Activated T-cell treated with anti-CD3 and anti-CD28 coated beads, Interleukin-2, amount 50 U/mL, for 48 hours (primary cell): ENCODE results near the gene ZNF76.
A peak's percentile ranks its signal among the peaks of the same experiment; 100 is the strongest.
"Not testable (repeated sequence)": the region's sequence is repeated elsewhere in the genome, so short reads cannot be mapped to it uniquely, and the experiment has no call there.

Experiments
- DNase-seq, 2 experiments: peaks; one replicate each; pipeline ENCODE4 v3.0.0-alpha.2; 2020

Gene ZNF76

GRCh38 chr6:35302604-35303241 lies 43.2 kb downstream of the ZNF76 start:
- peak; percentile 91 to 92 for DNase-seq

DNA sequence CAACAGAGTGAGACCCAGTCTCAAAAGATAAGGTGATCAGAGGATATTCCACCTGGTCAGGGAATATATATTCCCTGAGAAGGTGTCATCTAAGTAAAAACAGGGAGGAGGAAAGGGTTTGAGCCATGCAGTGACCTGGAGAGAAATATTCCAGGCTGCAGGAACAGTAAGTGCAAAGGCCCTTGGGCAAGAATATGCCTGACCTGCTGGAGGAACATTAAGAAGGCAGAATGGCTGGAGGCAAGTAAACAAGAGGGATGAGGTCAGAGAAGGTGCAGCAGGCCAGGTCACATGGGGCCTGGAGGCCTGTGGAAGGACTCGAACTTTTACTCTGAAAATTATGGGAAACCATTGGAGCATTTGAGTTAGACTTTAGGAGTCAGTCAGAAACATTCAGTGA lies 44.8 kb downstream of the ZNF76 start:
- no peak for DNase-seq

DNA sequence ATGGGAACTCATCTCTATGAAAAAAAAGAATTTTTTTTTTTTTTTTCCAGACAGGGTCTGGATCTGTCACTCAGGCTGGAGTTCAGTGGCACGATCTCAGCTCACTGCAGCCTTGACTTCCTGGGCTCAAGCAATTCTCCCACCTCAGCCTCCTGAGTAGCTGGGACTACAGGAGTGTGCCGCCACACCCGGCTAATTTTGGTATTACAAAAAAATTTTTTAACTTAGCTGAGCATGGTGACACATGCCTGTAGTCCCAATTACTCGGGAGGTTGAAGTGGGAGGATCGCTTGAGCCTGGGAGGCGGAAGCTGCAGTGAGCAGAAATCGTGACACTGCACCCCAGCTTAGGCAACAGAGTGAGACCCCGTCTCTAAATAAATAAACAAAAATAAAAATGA lies 45.6 kb downstream of the ZNF76 start:
- DNase-seq: peak in 1 of 2 experiments; percentile 49

DNA sequence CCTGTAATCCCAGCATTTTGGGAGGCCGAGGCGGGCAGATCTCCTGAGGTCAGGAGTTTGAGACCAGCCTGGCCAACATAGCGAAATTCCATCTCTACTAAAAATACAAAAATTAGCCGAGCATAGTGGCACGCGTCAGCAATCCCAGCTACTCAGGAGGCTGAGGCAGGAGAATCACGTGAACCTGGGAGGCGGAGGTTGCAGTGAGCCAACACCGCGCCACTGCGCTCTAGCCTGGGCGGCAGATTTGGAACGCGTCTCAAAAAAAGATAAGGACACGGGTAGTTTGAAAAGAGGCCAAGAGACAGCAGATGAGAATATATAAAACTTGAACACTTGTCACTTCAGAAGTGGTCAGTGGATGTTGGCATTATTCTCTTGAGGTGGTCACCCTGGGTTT lies 47.6 kb downstream of the ZNF76 start:
- not testable (repeated sequence) for DNase-seq

DNA sequence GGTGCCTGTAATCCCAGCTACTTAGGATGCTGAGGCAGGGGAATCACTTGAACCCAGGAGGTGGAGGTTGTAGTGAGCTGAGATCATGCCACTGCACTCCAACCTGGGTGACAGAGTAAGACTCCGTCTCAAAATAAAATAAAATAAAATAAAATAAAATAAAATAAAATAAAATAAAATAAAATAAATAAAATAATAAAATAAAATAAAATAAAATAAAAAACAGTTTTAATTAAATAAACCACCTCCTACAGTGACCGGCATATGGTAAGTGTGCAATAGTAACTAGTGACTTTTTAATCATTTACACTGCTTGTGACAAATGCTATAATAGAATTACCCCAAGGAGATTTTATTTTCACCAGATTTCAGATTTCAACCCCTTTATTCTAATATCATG lies 49.0 kb downstream of the ZNF76 start:
- not testable (repeated sequence) for DNase-seq

GRCh38 chr6:35309611-35310264 lies 50.2 kb downstream of the ZNF76 start:
- DNase-seq: peak in 1 of 2 experiments; percentile 17

DNA sequence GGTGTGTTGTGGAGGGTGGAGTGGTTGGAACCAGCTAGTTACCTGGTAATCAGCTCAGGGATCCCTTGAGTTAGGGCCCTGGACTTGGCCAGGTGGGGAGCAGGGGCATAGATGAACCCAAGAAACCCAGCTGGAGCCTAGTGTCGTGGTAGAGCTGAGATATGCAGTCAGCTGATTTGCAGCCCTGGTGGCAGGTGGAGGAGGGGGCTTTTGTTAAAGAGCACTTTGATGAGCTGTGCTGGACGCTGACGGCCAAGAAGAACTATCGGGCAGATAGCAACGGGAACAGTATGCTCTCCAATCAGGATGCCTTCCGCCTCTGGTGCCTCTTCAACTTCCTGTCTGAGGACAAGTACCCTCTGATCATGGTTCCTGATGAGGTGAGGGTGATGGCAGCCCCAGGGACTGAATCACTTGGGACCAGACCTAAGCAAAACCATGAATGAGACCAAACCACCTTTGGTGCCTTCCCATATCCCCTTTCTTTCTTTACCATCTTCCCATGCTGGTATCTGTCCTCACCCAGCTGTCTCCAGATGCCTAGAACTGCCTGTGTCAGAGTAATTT lies 50.8 kb downstream of the ZNF76 start:
- peak; percentile 50 to 51 for DNase-seq

- peak; percentile 69 to 72 for DNase-seq
These were observed 52.0 kb downstream of the ZNF76 start for GRCh38 chr6:35311390-35312075.

DNA sequence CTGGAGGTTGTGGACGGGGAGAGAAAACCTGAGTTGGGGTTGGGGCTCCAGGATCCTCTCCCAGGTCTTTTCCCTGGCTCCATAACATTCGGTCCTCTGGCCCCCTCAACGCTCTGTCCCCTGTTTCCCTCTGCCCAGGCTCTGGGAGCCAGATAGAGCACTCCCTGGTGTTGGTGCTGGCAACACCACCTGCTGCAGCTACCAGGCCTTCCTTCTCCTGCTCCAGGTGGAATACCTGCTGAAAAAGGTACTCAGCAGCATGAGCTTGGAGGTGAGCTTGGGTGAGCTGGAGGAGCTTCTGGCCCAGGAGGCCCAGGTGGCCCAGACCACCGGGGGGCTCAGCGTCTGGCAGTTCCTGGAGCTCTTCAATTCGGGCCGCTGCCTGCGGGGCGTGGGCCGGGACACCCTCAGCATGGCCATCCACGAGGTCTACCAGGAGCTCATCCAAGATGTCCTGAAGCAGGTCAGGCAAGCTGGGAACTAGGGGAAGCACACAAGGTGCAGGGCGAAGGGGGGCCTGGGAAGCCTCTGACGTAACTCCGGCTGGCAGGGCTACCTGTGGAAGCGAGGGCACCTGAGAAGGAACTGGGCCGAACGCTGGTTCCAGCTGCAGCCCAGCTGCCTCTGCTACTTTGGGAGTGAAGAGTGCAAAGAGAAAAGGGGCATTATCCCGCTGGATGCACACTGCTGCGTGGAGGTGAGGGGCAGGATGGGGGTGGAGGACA lies 52.7 kb downstream of the ZNF76 start:
- peak in 1 of 2 experiments; percentile 22 for DNase-seq

DNA sequence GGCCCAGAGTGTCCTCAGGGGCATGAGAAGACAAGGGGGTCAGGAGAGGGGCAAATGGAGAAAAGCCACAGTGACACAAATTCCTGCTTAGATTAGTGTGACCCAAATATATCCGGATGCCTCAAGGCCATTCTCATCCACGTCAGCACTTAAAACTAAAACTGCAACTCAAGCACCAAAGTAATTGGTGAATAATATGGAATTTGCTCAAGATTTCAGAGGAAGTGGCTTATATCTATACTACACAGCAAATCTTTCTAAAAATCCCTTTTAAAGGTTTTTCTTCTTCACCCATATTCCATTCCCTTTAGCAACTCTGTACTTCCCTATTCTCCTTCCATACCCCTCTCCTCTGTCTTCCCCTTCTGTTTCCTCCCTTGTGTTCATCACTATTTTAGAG lies 53.3 kb downstream of the ZNF76 start:
- DNase-seq: peak in 1 of 2 experiments; percentile 14

GRCh38 chr6:35317483-35318195 lies 58.1 kb downstream of the ZNF76 start:
- DNase-seq: no peak

- peak in 1 of 2 experiments; percentile 17 for DNase-seq
These were observed 58.9 kb downstream of the ZNF76 start for GRCh38 chr6:35318196-35319171.

- no peak for DNase-seq
These were observed 60.0 kb downstream of the ZNF76 start for GRCh38 chr6:35319346-35320030.

DNA sequence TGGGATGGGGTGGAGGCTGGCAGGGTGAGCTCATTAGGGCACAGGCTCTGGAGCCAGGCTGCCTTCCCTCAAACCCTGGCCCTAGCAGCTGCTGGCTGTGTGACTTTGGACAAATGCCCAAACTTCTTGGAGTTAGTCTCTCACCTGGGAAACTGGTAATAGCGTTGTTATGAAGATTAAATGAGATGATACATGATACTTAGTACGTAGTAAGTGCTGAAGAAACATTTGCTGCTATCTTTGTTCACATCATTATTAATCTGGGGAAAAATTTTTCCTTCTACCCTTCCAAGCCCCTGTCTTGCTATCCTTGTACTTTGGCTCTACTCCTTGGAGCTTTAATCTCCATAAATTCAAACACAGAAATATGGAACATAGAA lies 60.5 kb downstream of the ZNF76 start:
- DNase-seq: no peak

GRCh38 chr6:35321091-35321490 lies 61.6 kb downstream of the ZNF76 start:
- DNase-seq: no peak

DNA sequence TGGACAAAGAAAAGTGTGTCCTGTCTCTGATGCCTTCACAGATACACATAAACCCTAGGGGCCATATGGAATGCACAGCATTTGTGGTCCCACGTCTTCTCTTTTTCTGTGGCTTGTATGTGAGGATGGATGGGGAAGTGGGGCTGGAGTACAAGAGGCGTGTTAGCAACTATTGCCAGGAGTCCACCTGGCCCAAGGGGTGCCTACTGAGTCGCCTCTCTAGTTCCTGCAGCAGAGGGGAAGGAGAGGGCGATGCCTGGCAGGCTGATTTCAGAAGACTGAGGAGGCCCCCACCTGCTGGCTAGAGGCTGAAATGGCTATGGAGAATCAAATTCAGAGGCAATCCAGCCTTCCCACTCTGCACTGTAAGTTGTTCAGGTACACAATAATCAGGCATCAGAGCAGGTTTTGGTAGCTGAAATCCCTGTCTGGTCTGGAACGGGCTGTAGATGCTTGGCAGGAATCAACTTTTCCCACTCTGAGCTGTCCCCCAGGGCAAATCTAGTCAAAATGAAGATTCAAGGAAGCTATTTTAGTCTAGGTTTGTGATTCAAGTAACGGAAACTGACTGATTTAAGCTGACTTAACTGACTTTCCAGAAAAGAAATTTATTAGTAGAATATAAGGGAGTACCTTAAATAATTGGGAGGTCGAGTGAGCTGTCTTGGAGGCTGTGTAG lies 68.0 kb downstream of the ZNF76 start:
- DNase-seq: peak; percentile 81

- DNase-seq: no peak
These were observed 68.7 kb downstream of the ZNF76 start for GRCh38 chr6:35328108-35328723.

DNA sequence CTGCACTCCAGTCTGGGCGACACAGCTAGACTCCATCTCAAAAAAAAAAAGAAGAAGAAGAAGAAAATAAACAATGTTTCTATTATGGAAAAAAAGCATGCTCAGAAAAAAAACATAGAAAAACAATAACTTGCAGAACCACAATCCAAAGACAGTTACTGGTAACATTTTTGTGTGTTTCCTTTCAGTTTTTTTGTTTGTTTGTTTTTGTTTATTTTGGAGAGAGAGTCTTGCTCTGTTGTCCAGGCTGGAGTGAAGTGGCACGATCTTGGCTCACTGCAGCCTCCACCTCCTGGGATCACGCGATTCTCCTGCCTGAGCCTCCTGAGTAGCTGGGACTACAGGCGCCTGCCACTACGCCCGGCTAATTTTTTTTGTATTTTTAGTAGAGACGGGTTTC lies 69.4 kb downstream of the ZNF76 start:
- not testable (repeated sequence) for DNase-seq

GRCh38 chr6:35330541-35331119 lies 71.1 kb downstream of the ZNF76 start:
- no peak for DNase-seq
